Effector CD4-positive, alpha-beta T cell (primary cell): ENCODE data around the gene CABP4.
A peak's percentile ranks its signal among the peaks of the same experiment; 100 is the strongest.

Source experiments
- DNase-seq: peaks from one replicate; pipeline ENCODE4 v3.0.0-alpha.2; 2020
- total RNA-seq: gene quantifications from one replicate; lab custom pipeline; 2026; lab: John Stamatoyannopoulos, UW

The CABP4 gene
- total RNA-seq = 3.9 reads per million, percentile 15 among the genes with 10 or more reads in this experiment

GRCh38 chr11:67455054-67455453 is at the start of gene CABP4:
CABP4 (plus strand) TSS chr11:67455354; CDS start chr11:67455424, 70 bp downstream.
- DNase-seq = no peak

GRCh38 chr11:67405688-67406339 is 49.3 kb upstream of the CABP4 start:
- no peak for DNase-seq

- DNase-seq = no peak
Observed at GRCh38 chr11:67406420-67406968, 48.7 kb upstream of the CABP4 start.

GRCh38 chr11:67406969-67407687 is 48.0 kb upstream of the CABP4 start:
- no peak for DNase-seq

- no peak for DNase-seq
Observed at GRCh38 chr11:67407688-67408163, 47.4 kb upstream of the CABP4 start.

- DNase-seq = no peak
Observed at GRCh38 chr11:67408437-67409200, 46.5 kb upstream of the CABP4 start.

GRCh38 chr11:67409261-67409666 is 45.9 kb upstream of the CABP4 start:
- peak; percentile 63 for DNase-seq

GRCh38 chr11:67409781-67410368 is 45.3 kb upstream of the CABP4 start:
- DNase-seq = no peak

GRCh38 chr11:67410369-67410831 is 44.8 kb upstream of the CABP4 start:
- DNase-seq = no peak

- no peak for DNase-seq
Observed at GRCh38 chr11:67410984-67411784, 44.0 kb upstream of the CABP4 start.

GRCh38 chr11:67411785-67412152 is 43.4 kb upstream of the CABP4 start:
- DNase-seq = no peak

GRCh38 chr11:67412495-67413179 is 42.5 kb upstream of the CABP4 start:
- no peak for DNase-seq

GRCh38 chr11:67413266-67413849 is 41.8 kb upstream of the CABP4 start:
- no peak for DNase-seq

GRCh38 chr11:67415501-67416304 is 39.5 kb upstream of the CABP4 start, which contains the start of gene CARNS1:
CARNS1 (plus strand) TSS chr11:67415678; CDS start chr11:67416200, 522 bp downstream.
- no peak for DNase-seq

- peak; percentile 79 for DNase-seq
Observed at GRCh38 chr11:67416416-67417335, 38.5 kb upstream of the CABP4 start.

- no peak for DNase-seq
Observed at GRCh38 chr11:67417425-67417824, 37.7 kb upstream of the CABP4 start.

GRCh38 chr11:67418476-67419281 is 36.5 kb upstream of the CABP4 start:
- DNase-seq = no peak
